Measurements from ENCODE around the gene COL4A4.

The COL4A4 gene

GRCh38 chr2:227207573-227207972, 43.6 kb upstream of the COL4A4 start:
- peak; percentile 46; the same call in 1 of the 2 replicates for TF ChIP-seq ZIC2 (tag by site-specific recombination; IDR thresholded peaks at IDR 0.05)
- TF ChIP-seq ZSCAN16 (tag by site-specific recombination; IDR thresholded peaks at IDR 0.05), result no peak
- TF ChIP-seq ZNF610 (tag by site-specific recombination; IDR thresholded peaks at IDR 0.05; ENCODE audit: borderline replicate concordance), result no peak
- Histone ChIP-seq H3K4me1 (ENCODE audit: control insufficient read depth, insufficient read depth, low read length) (no peaks in the 10 kb centered on the region), H3K27ac (ENCODE audit: extremely low read depth, low read depth, low read length) (no peak overlapping the region), H3K4me3 (ENCODE audit: low read depth, low read length) (no peak overlapping the region), H3K36me3 (ENCODE audit: control insufficient read depth in 2 of 2, insufficient read depth in 1 of 2, low read length in 2 of 2) (no peaks in the 10 kb centered on the region), H3K9me3 (ENCODE audit: control insufficient read depth, insufficient read depth, low read depth, low read length) (no peaks in the 10 kb centered on the region)
- ChIA-PET POLR2A (no interaction called here), CTCF (interaction anchor here (0.6 kb wide), 1 partner anchor 31 kb away, joined by 3 read pairs; no protein-coding TSS in a partner anchor)

GRCh38 chr2:227206406-227206805, 42.4 kb upstream of the COL4A4 start:
- POLR2A ChIA-PET, result no interaction called here
- TF ChIP-seq ZNF148 (tag by site-specific recombination; IDR thresholded peaks at IDR 0.05; ENCODE audit: borderline replicate concordance) (no peak), ZNF488 (tag by site-specific recombination; IDR thresholded peaks at IDR 0.05) (no peak), KLF10 (tag by site-specific recombination; IDR thresholded peaks at IDR 0.05) (no peak), ZBTB11 (tag by site-specific recombination; conservative IDR thresholded peaks at IDR 0.05; ENCODE audit: low read depth) (no peak), REPIN1 (tag by site-specific recombination; IDR thresholded peaks at IDR 0.05; ENCODE audit: low read depth) (no peak), INSM2 (tag by site-specific recombination; IDR thresholded peaks at IDR 0.05) (no peak), TRIM28 (IDR thresholded peaks at IDR 0.05; ENCODE audit: borderline replicate concordance, low read length) (no peak), ZNF501 (tag by site-specific recombination; IDR thresholded peaks at IDR 0.05) (no peak), ZNF664 (tag by site-specific recombination; IDR thresholded peaks at IDR 0.05) (no peak), ZNF112 (tag by site-specific recombination; IDR thresholded peaks at IDR 0.05) (no peak), ZIC2 (tag by site-specific recombination; IDR thresholded peaks at IDR 0.05) (no peak), ZNF600 (tag by site-specific recombination; IDR thresholded peaks at IDR 0.05) (no peak), MEIS1 (CRISPR knock-in tag; IDR thresholded peaks at IDR 0.05; ENCODE audit: borderline replicate concordance) (no peak), SP7 (tag by site-specific recombination; IDR thresholded peaks at IDR 0.05) (no peak), ZNF513 (tag by site-specific recombination; IDR thresholded peaks at IDR 0.05) (no peak), BCL11B (tag by site-specific recombination; IDR thresholded peaks at IDR 0.05; ENCODE audit: low read depth) (no peak), ZNF266 (tag by site-specific recombination; IDR thresholded peaks at IDR 0.05; ENCODE audit: low read depth) (no peak)

More at GRCh38 chr2:227206406-227206805, 42.4 kb upstream of the COL4A4 start:
- Histone ChIP-seq H3K4me3 (ENCODE audit: low read depth, low read length) (no peak overlapping the region), H3K36me3 (ENCODE audit: control insufficient read depth in 2 of 2, insufficient read depth in 1 of 2, low read length in 2 of 2) (no peaks in the 10 kb centered on the region), H3K27ac (ENCODE audit: extremely low read depth, low read depth, low read length) (no peak overlapping the region), H3K4me1 (ENCODE audit: control insufficient read depth, insufficient read depth, low read length) (no peaks in the 10 kb centered on the region), H3K9me3 (ENCODE audit: control insufficient read depth, insufficient read depth, low read depth, low read length) (no peaks in the 10 kb centered on the region)
- CTCF ChIA-PET, result no interaction called here

Measured in HEK293 (cell line).